GM12872 (cell line): ENCODE results near the gene TRMT61B.

Experiments
- TF ChIP-seq, protein P1 (sequence below): IDR thresholded peaks from 3 replicates; pipeline ENCODE4 v1.5.1; 2011; ENCODE audit warnings: low read depth, mild to moderate bottlenecking, low read length, moderate library complexity; ENCODE audit not compliant: insufficient read depth

The TRMT61B gene

DNA sequence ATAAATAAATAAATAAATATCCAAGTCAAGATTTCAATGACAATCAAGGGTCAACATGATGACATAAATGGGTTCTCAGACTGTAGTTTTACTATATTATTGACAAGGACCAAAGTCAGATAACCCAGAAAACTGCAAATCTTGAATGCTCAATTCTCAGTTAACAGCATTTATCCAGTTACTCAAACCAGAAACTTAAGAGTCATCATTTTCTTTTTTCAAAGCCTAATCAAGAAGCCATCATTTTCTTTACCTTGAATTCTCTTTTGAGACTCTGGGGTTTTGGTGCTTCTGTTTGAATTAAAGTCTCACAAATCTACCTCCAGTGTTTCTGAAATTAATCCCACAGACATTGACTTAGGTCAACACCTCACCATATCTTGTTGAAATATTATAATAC is 14.1 kb downstream of the TRMT61B start:
- TF ChIP-seq, protein P1, sequence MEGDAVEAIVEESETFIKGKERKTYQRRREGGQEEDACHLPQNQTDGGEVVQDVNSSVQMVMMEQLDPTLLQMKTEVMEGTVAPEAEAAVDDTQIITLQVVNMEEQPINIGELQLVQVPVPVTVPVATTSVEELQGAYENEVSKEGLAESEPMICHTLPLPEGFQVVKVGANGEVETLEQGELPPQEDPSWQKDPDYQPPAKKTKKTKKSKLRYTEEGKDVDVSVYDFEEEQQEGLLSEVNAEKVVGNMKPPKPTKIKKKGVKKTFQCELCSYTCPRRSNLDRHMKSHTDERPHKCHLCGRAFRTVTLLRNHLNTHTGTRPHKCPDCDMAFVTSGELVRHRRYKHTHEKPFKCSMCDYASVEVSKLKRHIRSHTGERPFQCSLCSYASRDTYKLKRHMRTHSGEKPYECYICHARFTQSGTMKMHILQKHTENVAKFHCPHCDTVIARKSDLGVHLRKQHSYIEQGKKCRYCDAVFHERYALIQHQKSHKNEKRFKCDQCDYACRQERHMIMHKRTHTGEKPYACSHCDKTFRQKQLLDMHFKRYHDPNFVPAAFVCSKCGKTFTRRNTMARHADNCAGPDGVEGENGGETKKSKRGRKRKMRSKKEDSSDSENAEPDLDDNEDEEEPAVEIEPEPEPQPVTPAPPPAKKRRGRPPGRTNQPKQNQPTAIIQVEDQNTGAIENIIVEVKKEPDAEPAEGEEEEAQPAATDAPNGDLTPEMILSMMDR = no peak

DNA sequence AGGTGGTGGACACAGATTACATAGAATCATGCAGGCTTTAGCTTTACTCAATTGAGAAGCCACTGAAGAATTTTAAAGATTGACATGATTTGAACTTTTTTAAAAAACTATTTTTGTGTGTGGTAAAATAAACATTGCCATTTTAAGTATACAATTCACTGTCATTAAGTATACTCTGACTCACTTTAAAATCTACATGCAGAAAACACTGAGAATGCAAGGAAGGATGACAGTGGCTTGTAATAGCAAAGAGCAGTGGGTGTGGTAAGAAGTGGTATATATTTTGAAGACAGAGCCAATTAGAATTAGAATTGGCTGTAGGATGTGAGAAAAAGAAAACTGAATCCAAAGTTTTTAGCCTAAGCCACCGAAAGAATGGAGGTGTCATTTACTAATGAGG is 14.9 kb downstream of the TRMT61B start:
- TF ChIP-seq, protein P1 = no peak

DNA sequence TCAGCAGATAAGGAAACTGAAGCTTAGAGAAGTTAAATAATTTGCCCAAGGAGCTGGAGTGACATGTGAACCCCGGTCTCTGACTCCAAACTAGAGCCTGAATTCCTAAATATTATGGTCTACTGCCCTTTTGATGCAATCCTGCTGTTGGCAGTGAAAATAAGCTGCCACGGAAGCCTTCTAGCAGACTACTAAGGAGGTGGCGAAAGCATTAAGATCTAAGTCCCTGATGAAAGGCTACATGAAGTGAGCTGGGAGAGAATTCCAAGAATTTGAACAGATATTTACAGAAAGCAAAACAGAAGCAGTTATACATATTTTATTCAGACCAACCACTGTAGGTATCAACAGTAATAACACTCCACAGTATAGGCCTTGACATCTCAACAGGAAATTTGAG is 28.1 kb downstream of the TRMT61B start:
- TF ChIP-seq, protein P1 = no peak

DNA sequence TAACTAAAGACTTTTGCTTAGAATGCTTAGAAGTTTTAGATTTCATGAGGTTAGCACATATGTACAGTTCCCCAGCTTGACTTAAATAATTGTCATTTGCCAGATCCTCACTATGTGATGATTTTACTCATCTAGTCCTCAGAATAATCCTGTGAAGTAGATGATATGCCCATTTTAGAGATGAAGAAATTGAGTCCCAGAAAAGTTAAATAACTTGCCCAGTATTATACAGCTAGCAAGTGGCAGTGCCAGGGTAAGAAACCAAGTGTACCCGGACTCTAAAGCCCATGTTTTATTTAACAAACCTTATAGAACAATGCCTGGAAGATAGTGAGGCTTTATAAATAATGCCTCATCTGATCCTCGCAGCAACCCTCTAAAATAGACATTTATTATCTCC is 31.1 kb downstream of the TRMT61B start:
- TF ChIP-seq, protein P1 = no peak

DNA sequence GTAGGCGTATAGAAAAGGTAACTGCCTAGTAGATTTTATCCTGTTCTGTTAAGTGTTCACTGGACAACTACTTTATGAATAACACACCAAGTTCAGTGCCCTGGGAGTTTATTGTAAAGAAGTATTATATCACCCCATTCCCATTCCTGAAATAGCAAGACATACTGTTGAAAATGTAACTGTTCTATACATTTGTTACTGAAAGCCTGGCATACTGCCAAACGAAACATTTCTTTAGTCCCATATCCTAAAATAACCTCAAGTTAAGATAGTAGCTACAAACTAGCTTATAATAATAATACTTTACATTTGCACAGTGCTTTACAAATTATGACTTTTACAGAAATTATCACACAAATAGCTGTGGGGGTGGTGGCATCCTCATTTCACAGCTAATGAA is 34.3 kb downstream of the TRMT61B start:
- TF ChIP-seq, protein P1 = no peak

DNA sequence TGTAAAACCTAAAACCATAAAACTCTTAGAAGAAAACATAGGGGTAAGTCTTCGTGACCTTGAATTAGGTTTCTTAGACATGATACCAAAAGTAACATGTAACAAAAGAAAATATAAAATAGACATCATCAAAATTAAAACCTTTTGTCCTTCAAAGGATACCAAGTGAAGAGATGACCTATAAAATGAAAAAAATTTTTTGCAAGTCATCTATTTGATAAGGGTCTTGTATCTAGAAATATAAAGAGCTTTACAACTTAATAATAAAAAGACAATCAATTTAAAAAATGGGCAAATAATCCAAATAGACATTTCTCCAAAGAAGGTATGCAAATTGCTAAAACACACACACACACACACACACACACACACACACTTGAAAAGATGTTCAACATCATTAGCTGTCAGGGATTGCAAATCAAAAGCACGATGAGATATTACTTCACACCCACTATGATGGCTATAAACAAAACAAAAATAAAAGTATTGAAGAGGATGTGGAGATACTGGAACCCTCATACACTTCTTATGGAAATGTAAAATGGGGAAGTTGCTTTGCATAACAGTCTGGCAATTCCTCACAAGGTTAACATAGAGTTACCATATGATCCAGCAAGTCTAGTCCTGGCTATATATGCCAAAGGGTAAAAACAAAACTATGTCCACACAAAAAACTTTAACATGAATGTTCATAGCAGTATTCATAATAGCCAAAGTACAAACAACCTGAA is 36.2 kb downstream of the TRMT61B start:
- TF ChIP-seq, protein P1 = no peak

DNA sequence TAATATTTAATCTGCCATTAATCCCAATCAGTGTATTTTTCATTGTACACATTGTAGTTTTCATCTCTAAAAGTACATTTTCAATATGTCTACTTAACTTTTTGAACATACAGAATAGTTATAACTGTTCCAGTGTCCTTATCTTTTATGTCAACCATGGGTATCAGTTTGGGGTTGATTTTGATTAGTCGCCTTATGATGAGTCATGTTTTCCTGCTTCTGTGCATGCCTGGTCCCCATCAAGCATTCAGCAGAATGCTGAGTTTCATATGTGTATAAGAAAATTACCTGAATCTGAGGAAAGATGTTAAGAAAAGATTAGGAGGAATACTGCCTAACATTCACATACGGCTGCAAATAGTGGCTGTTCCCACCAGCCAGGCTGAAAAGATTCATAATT is 41.7 kb downstream of the TRMT61B start:
- TF ChIP-seq, protein P1 = no peak

DNA sequence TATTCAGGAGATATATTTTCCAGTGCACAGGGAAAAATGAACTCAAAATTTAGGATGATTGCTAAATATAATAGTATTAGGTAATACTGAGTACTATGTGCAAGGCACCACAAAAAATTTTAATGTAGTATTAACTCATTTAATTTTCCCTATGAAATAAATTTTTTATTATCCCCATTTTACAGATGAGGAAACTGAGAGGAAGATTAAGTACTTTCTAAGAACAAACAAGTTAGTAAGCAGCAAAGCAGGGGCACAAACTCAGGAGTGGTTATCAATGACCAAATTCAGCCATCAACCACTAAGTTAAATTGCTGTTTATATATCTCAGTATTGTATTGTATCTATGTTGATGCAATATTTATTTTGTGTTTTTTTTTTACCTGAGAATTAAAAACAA is 45.2 kb downstream of the TRMT61B start:
- TF ChIP-seq, protein P1 = no peak
